ENCODE data around the gene C4orf17.

Gene C4orf17

DNA sequence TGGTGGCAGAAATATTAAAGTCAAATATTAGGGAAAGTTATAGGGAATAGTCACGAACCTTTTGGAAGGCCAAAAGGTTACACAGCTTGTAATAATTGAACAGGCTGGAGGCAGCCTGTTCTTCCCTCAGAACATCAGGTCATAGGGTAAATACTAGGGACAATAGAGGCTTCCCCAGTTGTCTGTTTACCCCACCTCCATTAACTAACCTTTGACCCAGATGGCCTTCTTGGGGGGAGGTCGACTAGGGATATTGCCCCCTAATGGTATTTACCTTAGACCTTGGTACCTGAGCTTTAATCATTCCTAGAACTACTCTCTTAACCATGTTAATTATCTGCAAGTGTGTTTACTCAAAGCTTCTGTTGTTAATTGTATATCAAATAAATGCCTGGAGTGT lies 26.0 kb downstream of the C4orf17 start:
- DNase-seq (ENCODE audit: low read depth in 2 of 2), result no peak

GRCh38 chr4:99537674-99538073 lies 26.9 kb downstream of the C4orf17 start:
- DNase-seq (ENCODE audit: low read depth in 2 of 2), result no peak

- DNase-seq (ENCODE audit: low read depth in 2 of 2), result no peak
These were observed 29.6 kb downstream of the C4orf17 start for GRCh38 chr4:99540277-99540939.

GRCh38 chr4:99552872-99553271 lies 42.1 kb downstream of the C4orf17 start:
- DNase-seq (ENCODE audit: low read depth in 2 of 2), result no peak

DNA sequence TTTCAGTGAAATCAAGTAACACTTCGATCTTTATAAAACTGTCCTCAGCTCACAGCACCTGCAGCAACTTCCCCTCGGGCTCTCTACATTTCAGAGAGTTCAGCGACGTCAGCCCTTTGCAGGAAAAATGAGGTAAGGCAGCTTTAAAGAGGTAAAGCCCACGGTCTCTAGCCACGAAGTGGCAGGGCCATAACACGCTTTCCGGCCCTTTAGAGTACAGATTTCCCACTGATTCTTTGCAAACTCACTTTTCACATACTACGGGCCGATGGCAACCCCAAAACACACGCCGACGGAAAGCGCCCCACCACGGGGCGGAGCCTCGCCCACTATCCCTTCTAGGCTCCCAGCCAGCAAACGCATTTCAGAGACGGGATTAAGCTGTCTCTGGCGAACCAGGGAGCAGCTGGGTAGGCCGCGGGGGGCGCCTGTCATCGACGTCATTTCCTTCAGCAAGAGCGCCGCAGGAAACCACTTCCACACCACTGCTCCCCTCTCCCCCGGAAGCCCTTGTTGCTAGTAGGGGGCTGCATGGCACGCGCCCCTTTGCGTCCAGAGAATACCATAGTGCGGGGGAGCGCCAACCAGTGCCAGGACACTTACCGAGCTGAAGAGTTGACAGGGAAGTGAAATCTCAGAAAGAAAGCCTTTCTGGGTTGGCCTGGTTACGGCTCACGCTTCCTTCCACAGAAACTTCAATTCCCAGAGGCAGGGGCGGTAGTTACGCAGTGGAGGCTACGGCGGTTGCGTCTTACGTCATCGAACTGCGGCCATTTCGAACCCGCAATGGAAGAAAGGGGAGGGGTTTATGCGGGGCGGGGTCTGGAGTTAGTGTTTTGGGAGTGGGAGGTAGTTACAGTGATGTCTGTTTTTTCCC lies 52.7 kb downstream of the C4orf17 start, which contains the start of gene TRMT10A:
Gene TRMT10A (minus strand): TSS at position 730 of the 877 bp plus-strand sequence. CDS start 4,701 bp downstream, outside the sequence.
- peak; percentile 90 to 92 for DNase-seq (ENCODE audit: low read depth in 2 of 2)

DNA sequence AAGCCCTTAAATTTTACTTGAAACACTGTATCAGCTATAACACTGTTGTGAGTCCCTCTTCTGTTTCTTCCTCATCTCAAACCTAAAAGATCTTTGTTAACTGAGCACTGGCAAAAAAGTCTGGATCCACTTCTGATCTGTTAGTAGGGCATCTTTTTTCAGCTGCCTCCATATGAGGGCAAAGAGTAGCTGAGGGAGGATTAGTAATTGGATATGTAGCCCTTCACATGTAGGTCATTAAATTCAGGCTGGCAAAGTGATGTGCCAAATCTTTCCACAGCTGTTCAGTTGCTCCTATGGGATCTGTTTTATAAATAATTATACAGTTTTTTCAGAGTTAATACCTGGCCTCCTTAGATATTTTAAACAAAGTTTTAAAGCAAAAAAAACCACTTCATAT lies 54.1 kb downstream of the C4orf17 start:
- no peak for DNase-seq (ENCODE audit: low read depth in 2 of 2)

- DNase-seq (ENCODE audit: low read depth in 2 of 2), result no peak
These were observed 61.1 kb downstream of the C4orf17 start for GRCh38 chr4:99571883-99572282.

DNA sequence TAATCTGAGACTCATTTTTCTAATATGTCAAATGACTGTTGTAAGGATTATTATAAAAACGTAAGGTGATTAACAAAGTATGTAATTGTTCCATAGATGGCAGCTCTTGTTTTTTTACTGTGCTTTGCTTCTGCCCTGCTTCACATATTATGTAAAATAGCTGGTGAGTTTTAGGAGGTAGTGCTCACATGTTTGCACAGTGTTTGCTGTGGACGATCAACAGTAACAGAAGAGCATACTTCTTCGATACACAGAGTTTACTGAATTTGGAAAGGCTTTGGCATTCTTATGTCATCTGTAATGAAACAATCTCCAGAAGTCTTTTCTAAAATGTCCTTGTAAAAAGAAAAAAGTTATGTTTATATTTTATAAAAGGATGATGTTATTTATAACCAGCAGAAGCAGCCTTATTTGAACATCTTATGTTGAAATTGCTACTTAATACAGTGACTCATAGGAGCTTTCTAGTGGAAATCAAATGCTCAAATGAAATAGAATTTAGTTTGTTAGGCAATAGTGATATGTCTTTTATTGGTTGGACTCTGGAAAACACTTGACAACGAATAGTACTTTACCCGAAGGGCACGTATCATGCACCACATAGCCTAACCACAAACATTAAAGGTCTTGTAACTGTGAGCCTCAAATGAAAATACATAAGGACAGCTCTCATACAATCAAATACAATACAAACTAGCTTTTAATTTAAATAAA lies 61.9 kb downstream of the C4orf17 start:
- no peak for DNase-seq (ENCODE audit: low read depth in 2 of 2)

GRCh38 chr4:99573735-99574368 lies 63.0 kb downstream of the C4orf17 start:
- no peak for DNase-seq (ENCODE audit: low read depth in 2 of 2)

GRCh38 chr4:99574530-99575324 lies 63.9 kb downstream of the C4orf17 start, which contains the start of gene MTTP:
TSS of gene MTTP (plus strand) at chr4:99574824. CDS start at chr4:99574910, 86 bp downstream.
- no peak for DNase-seq (ENCODE audit: low read depth in 2 of 2)

DNA sequence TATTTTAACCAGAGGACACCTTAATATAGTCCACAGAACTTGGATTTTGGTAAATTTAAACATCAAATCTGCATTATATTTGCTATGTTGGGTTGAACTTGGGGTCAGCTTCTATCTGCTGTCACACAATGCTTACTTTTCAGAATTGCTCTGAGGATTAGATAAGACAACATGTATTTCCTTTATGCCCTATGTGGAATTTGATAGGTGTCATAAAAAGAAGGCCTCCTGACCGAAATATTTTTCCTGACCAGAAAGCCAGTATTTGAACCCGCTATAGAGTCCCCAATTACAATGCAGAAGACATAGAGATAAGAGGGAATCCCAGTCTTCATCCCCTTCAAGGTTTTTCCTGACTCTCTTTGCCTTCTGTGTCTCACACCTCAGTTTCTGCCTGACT lies 67.9 kb downstream of the C4orf17 start:
- no peak for DNase-seq (ENCODE audit: low read depth in 2 of 2)

DNA sequence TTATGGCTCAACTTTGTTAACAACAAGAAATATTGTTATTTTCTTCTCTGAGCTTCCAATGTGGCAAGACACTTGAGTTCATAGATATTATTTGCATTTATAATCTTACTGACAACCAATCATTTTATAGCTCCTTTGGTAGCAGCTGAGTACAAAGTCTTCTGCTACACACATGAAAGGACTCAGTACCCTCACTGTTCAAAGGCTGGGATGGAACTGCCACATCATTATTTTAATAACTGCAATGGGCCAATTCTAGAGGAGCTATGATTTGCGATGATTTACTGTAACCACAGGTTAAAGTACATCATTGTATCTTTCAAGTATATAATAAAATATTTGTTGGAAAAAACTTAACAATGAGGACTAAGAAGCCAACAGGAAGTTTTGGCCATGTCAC lies 74.7 kb downstream of the C4orf17 start:
- DNase-seq (ENCODE audit: low read depth in 2 of 2), result no peak

GRCh38 chr4:99586322-99586721 lies 75.5 kb downstream of the C4orf17 start:
- no peak for DNase-seq (ENCODE audit: low read depth in 2 of 2)

DNA sequence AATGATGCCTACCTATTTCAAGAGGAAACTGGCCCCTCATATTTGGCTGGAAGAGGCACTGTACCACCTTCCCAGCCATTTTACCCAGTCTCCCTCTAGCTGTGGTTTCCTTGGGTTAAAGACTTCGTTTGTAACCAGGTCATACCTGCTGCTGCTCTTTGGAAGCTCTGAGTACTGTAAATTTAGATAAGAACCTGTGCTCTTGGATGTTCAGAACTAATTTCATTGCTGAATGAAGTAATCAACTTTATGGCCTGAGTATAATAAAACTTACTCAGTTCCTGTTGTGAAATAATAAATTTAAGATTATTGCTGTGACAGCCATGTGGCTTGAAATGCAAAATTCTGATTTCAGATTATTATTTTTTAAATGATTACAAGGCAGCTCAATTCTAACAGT lies 76.0 kb downstream of the C4orf17 start:
- no peak for DNase-seq (ENCODE audit: low read depth in 2 of 2)

DNA sequence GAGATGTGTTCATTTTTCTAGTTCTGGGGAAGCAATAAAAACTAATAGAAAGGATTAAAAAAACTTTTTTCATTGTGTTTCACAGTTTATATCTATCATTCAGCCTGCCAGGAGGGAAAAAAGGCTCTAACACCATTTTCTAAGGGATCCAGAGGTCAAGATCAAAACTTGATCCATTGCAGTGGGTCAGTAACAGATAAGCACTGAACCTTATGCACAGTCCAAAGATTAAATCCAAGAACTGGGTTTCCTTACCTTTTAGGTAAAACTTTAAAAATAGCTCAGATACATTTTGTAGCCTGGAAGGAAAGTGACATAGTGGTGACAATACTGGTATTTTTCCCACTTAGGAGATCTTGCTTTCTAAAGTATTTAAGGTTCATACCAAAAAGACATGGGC lies 76.5 kb downstream of the C4orf17 start:
- no peak for DNase-seq (ENCODE audit: low read depth in 2 of 2)

DNA sequence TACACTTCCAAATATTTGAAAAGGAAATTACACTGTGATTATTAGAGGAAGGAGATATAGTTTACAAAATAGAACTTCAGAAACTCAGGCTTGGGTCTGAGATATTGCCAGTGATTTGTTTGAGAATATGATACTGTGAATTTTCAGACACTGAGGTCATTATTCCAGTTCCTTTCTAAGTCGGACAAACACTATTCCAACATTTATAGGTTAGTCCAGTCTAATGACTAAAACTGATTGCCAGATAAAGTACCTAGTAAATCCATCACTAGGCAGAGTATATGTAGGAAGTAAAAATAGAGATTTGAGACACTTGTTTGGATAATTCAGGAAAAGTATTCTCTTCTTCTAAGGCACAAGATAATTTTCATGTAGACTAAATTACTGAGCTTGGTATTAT lies 77.0 kb downstream of the C4orf17 start:
- DNase-seq (ENCODE audit: low read depth in 2 of 2), result no peak

DNA sequence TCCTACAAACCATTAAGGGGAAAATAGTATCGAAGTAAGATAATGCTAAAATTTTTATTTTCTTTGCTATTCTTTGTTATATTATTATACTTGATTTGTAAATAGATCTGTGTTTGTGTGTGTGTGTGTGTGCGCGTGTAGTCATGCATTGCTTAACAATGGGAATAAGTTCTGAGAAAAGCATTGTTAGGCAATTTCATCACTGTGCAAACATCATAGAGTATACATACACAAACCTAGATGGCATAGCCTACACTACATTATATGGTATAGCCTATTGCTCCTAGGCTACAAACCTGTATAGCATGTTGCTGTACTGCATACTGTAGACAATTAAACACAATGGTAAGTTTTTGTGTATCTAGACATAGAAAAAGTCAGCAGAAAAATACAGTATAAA lies 80.9 kb downstream of the C4orf17 start:
- no peak for DNase-seq (ENCODE audit: low read depth in 2 of 2)
